Psoas muscle (tissue), 8 donors: Measurements from ENCODE around the gene PSG11. TPM values are rescaled to one million over a fixed set of nuclear protein-coding genes. Genes with fewer than 3 reads are reported as not detected.
"Not testable (repeated sequence)": the region's sequence is repeated elsewhere in the genome, so short reads cannot be mapped to it uniquely, and the experiment has no call there.

ENCODE experiments used
- ATAC-seq, 4 donors: fragments of 200-7000 bp; cut with Tn5 transposase; one replicate each; pipeline ENCODE4 v1.9.1; 2020; ENCODE audit warnings: moderate library complexity in 3 of 4, mild to moderate bottlenecking in 2 of 4
- DNase-seq, 2 donors: peaks; one replicate each; pipeline ENCODE4 v3.0.0-alpha.2; 2020
- H3K27ac ChIP-seq: fragments of 200-600 bp; one replicate; pipeline ENCODE4 v1.8.0; 2022
- H3K27me3 ChIP-seq, 3 donors: fragments of 200-600 bp in 1 of 3; one replicate each; pipeline versions ENCODE4 v1.6.1 to v1.8.0; 2013 to 2022; ENCODE audit warnings: low read length in 2 of 3, mild to moderate bottlenecking in 2 of 3, moderate library complexity in 1 of 3; ENCODE audit not compliant: insufficient read depth in 3 of 3
- H3K36me3 ChIP-seq, 2 donors: fragments of 200-600 bp in 1 of 2; one replicate each; pipeline versions ENCODE4 v1.6.1 to v1.8.0; 2013 to 2022; ENCODE audit warnings: low read depth in 1 of 2, mild to moderate bottlenecking in 1 of 2, moderate library complexity in 1 of 2; ENCODE audit not compliant: insufficient read depth in 1 of 2
- H3K4me1 ChIP-seq: fragments of 200-600 bp; one replicate; pipeline ENCODE4 v1.8.0; 2022
- H3K4me3 ChIP-seq: fragments of 200-600 bp; one replicate; pipeline ENCODE4 v1.8.0; 2022; ENCODE audit warnings: mild to moderate bottlenecking
- H3K9me3 ChIP-seq: fragments of 200-600 bp; one replicate; pipeline ENCODE4 v1.8.0; 2022
- WGBS, 3 donors: extraction: QIAGEN DNeasy Blood & Tissue Kit; methylation state at CpG; one replicate each; pipeline versions ENCODE4 v1.1.6 to v1.1.7; 2013; 5-methylcytosine and 5-hydroxymethylcytosine counted together
- intact Hi-C, 2 donors: fragments of 100-400 bp; cut with DNase I; formaldehyde crosslinking; loops; one replicate each; pipeline versions ENCODE4 v1.11.0 to v1.14.2; 2022
- long read RNA-seq, 2 donors: library from polyadenylated mRNA; unstranded; transcript quantifications; one replicate each; pipeline ENCODE4 v2.0.0, GENCODE V29; 2021
- polyA plus RNA-seq, 3 donors: library from polyadenylated mRNA; stranded (reverse); fragments of 200-250 nt; gene quantifications; one replicate each; pipeline ENCODE4 v1.2.3, GENCODE V29; 2013
- total RNA-seq, 4 donors: library from RNA; stranded (reverse); fragmentation: NEBNext Ultra II Directional in 2 of 4; extraction: Animal tissue kit (Norgen Biotek cat#: 25700) in 2 of 4; gene quantifications; one replicate each; pipeline versions ENCODE4 v1.2.1 to v1.2.4, GENCODE V29; 2021 to 2023
- donor health status: healthy with polysubstance abuse.
- donor health status: DM: no; HTN: no; CAD: no; lungs with moderate emphysema.
- donor health status: Bipolar disorder and iron deficiency.
- donor health status: healthy.
- donor health status: DM: yes; HTN: yes; CAD: no.
- donor health status: DM: no; HTN: no; CAD: no.
- donor health status: DM: no; HTN: no; CAD: no.
- donor health status: DM: yes; HTN: yes; CAD: no.

PSG11 gene
- total RNA-seq (not detected), polyA plus RNA-seq (under 1 TPM in 1 of 3 donors, not detected in 2; 0.13 TPM)
- long read RNA-seq, donor 1, result 0 reads
- long read RNA-seq, donor 2, result 0 reads

DNA sequence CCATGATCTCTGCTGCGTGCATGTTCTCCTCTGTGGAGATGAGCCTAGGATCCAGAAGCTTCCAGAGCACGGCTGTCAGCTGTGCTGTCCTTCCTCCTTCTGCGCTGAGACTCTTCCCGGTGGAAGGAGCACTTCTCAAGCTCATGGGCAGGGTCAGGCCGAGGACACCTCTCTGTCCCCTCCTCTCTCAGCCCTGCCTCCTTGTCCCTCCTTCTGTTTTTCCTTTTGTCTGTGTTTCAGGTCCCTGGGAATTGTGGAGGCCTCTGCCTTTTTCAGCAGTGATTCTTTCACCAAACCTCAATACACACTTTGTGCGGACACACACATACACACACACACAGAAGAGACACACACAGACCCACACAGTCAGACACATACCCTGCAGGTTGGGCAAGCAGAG lies at the start of gene PSG11:
TSS of gene PSG11 (minus strand) at position 101 of the 400 bp plus-strand sequence. CDS start at position 4, 97 bp downstream.
- H3K27ac ChIP-seq, H3K36me3 ChIP-seq, H3K27me3 ChIP-seq, H3K4me3 ChIP-seq, DNase-seq, H3K4me1 ChIP-seq, ATAC-seq, H3K9me3 ChIP-seq, intact Hi-C loops: not testable (repeated sequence)
- 68 to 70% (median 70%) methylated on average over 5 to 6 of the region's 6 CpGs for WGBS, 3 donors

DNA sequence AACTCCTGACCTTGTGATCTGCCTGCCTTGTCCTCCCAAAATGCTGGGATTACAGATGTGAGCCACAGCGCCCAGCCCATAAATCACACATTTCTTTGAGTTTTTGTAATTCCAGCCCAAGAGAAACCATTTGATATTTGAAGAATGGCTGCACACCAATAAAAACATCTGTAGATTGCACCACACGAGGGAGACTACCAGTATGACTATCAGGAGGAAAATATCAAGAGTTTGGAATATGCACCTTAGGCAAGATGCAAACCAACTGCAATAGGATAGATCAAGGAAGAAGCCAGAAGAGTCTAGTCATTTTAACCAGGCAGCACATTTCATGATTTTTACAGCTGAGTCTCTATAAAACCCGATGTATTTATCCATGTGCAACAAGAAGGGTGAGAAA lies 36.1 kb upstream of the PSG11 start:
- DNase-seq, H3K9me3 ChIP-seq, intact Hi-C loops, H3K4me3 ChIP-seq, H3K4me1 ChIP-seq, H3K27me3 ChIP-seq, ATAC-seq, H3K27ac ChIP-seq, H3K36me3 ChIP-seq: not testable (repeated sequence)
- 54 to 71% (median 58%) methylated on average over 3 of the region's 3 CpGs for WGBS, 3 donors

DNA sequence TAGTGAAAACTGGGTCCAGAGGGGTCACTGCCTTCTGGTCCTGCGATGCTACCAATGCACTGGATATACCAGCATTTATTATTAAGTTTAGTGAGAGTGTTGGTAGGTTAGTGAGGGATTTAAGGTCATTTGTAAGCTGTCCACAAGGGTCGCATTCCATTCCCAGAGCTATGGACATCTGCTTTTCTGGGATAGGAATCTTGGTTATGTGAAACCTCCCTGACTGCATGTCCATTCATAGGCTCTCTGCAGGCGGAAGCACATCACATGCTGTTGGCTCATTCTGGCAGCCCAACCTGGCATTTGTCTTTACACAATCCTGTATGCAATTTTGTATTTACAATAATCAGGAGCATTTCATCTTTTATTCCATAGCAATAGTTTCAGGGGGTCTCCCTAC lies 35.1 kb upstream of the PSG11 start:
- H3K4me1 ChIP-seq, H3K9me3 ChIP-seq, H3K36me3 ChIP-seq, H3K27ac ChIP-seq, ATAC-seq, H3K4me3 ChIP-seq, H3K27me3 ChIP-seq, intact Hi-C loops, DNase-seq: not testable (repeated sequence)
- WGBS, 3 donors, result 49 to 57% (median 56%) methylated on average over 3 of the region's 3 CpGs

DNA sequence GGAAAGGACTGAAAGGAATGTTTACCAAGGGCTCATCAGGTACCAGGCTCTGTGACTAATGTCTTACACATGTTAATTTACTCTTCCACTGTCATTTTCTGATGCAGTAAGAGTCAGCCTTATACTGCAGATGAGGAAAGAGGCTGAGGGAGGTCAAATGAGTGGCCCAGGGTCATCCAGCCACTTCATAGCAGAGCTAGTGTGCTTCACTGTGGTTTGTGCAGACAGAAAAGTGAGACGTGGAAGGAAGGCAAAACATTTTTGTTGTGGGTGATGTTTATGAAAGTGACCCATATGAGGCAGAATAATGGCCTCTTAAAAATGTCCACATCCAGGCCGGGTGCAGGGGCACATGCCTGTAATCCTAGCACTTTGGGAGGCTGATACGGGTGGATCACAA lies 34.0 kb upstream of the PSG11 start:
- intact Hi-C loops, DNase-seq, ATAC-seq, H3K9me3 ChIP-seq, H3K27ac ChIP-seq, H3K36me3 ChIP-seq, H3K4me3 ChIP-seq, H3K27me3 ChIP-seq, H3K4me1 ChIP-seq: not testable (repeated sequence)
- WGBS, 3 donors, result 61 to 69% (median 66%) methylated on average over 3 of the region's 3 CpGs

DNA sequence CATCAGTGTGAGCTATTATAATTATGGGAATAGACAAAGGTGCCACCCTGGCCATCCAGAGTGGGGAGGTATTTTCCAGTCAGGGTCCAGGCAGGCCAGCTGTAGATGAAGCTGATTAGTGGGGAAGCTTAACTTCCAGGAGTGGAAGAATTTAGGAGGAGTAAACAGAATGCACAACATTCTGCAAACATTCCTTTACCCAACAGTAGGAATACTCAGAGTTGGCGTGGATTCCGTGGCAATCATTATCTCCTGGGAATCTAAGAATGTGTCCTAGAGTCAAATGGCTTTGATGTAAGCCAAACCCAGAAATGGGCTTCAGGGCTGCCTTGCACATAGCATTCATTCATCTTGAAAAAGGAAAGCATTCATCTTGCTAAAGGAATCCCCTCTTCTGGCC lies 33.2 kb upstream of the PSG11 start:
- 52 to 67% (median 65%) methylated on average over 2 of the region's 2 CpGs for WGBS, 3 donors
- intact Hi-C loops, ATAC-seq: not testable (repeated sequence)

DNA sequence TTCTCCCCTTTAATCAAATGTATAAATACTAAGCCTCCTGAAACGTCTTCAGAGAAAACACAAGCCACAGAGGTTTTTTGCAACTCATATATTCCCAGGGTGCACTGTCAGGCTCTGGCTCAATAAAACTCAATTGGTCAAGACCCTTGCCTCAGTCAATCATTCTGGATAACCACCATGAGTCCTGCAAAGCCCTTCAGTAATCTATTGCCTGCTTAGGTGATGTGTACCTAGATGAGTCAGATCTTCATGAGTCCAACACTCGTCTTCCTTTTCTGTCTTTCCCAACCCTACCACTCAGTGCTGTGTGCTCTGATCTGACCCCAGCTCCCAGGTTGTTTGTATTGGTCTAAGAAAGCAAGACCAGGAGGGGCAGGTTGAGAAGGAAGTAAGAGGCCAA lies 32.2 kb upstream of the PSG11 start:
- intact Hi-C loops, ATAC-seq, H3K4me3 ChIP-seq, DNase-seq, H3K27me3 ChIP-seq, H3K4me1 ChIP-seq, H3K9me3 ChIP-seq, H3K27ac ChIP-seq, H3K36me3 ChIP-seq: not testable (repeated sequence)
- WGBS, 3 donors, result 35 to 47% (median 42%) methylated on average over 2 of the region's 2 CpGs

More for the DNA sequence above, 33.2 kb upstream of the PSG11 start:
- H3K4me3 ChIP-seq, H3K27me3 ChIP-seq, H3K4me1 ChIP-seq, DNase-seq, H3K9me3 ChIP-seq, H3K36me3 ChIP-seq, H3K27ac ChIP-seq: not testable (repeated sequence)

DNA sequence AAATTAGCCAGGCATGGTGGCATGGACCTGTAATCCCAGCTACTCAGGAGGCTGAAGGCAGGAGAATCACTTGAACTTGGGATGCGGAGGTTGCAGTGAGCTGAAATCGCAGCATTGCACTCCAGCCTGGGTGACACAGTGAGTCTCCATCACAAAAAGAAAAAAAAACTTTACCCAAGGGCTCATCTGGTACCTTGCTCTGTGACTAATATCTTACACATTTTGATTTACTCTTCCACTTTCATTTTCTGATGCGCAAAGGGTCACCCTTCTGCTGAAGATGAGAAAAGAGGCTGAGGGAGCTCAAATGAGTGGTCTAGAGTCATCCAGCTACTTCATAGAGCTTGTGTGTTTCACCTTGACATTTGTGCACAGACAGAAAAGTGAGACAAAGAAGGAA lies 21.7 kb upstream of the PSG11 start:
- H3K27ac ChIP-seq, H3K4me1 ChIP-seq, H3K4me3 ChIP-seq, H3K36me3 ChIP-seq, H3K27me3 ChIP-seq, DNase-seq, ATAC-seq, H3K9me3 ChIP-seq, intact Hi-C loops: not testable (repeated sequence)
- 67 to 95% (median 71%) methylated on average over 3 of the region's 3 CpGs for WGBS, 3 donors

DNA sequence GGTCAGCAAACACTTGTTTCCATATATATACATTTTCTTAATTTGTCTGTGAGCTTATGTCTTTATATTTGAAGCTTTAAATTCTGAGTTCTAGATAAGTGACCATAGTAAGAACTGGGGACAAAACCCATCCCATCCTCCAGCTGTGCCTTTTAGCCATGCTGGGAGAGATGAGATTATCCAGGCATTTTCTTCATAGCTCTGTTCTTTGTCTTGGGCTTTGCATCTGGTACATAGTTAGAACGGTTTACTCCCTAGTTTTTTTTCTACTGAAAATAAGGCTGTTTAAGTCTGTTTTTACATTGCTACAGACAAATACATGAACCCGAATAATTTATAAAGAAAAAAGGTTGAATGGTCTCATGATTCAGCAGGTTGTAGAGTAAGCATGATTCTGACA lies 20.3 kb upstream of the PSG11 start:
- ATAC-seq, H3K4me1 ChIP-seq, DNase-seq, H3K36me3 ChIP-seq, intact Hi-C loops, H3K4me3 ChIP-seq, H3K9me3 ChIP-seq, H3K27me3 ChIP-seq, H3K27ac ChIP-seq: not testable (repeated sequence)
- WGBS, 3 donors, result 48 to 66% (median 65%) methylated on average over 2 of the region's 2 CpGs

DNA sequence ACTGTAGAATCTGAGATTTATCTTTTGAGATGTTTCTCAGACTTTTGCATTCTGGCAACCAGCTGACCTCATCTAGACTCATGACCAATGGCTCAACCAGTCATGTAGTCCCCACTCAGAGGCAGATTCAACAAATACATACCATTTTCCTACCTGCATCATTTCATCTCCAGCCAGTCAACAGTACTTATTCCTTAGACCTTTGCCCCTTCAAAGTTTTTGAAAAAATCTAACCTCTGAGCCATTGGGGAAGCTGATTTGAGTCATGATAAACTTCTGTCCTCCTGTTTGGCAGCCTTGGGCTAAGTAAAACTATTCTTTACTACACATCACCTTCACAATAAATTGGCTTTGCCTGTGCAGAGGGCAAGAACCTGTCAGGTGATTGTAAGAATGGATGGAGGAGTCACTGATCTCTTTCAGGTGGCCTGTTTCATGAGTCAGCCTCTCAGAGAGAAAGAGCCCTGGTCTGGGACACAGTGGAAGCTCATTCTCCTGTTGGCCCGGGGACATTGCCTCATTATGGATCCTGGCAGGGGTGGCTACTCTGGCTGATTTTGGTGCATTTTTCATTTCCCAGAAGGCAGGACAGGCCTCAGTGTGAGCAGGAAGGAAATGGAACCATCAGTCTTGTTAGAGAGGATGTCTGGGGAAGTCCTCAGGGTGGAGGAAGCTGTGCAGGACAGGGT lies 17.4 kb upstream of the PSG11 start:
- H3K36me3 ChIP-seq, ATAC-seq, H3K27ac ChIP-seq, H3K4me3 ChIP-seq, DNase-seq, H3K9me3 ChIP-seq, intact Hi-C loops, H3K27me3 ChIP-seq, H3K4me1 ChIP-seq: not testable (repeated sequence)
- WGBS, 3 donors, result 45 to 60% (median 50%) methylated on average over 1 of the region's 1 CpG

DNA sequence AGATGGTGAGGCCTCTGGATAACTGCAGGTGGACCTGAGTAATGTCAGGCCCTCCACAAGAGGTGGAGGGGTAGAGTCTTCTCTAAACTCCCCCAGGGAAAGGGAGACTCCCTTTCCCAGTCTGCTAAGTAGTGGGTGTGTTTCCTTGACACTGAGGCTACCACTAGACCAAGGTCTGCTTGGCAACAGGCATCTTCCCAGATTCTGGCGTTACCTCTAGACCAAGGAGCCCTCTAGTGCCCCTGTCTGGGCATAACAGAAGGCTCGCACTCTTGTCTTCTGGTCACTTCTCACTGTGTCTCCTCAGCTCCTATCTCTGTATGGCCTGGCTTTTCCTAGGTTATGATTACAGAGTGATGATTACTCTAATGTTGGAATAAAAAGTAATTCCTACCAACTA lies 5.4 kb upstream of the PSG11 start:
- H3K27ac ChIP-seq, intact Hi-C loops, ATAC-seq, H3K4me3 ChIP-seq, H3K9me3 ChIP-seq, H3K4me1 ChIP-seq, DNase-seq, H3K36me3 ChIP-seq, H3K27me3 ChIP-seq: not testable (repeated sequence)
- WGBS, 3 donors, result 42 to 55% (median 50%) methylated on average over 2 of the region's 2 CpGs
